Measurements from ENCODE around the gene SHROOM2. TPM values are rescaled to one million over a fixed set of nuclear protein-coding genes. Genes with fewer than 3 reads are reported as not detected.

Gene SHROOM2
- total RNA-seq, 1 experiment from 2014 or later: 14.2 TPM

- CTCF ChIA-PET: no interaction called here
- H3K27me3 ChIP-seq (replicated peaks; ENCODE audit: control insufficient read depth, insufficient read depth, low read length): no peaks in the 10 kb centered on the region
- H3K9me3 Mint-ChIP-seq (ENCODE audit: unreplicated experiment): no peaks in the 10 kb centered on the region
These were observed 194.7 kb downstream of the SHROOM2 start for GRCh38 chrX:9980927-9981326.

GRCh38 chrX:9983441-9983840 is 197.2 kb downstream of the SHROOM2 start:
- Histone ChIP-seq H3K9me3 (no peaks in the 10 kb centered on the region), H3K27me3 (replicated peaks; ENCODE audit: control insufficient read depth, insufficient read depth, low read length) (no peaks in the 10 kb centered on the region), H3K4me1 (no peaks in the 10 kb centered on the region), H3K4me3 (ENCODE audit: low read depth, low read length) (no peak overlapping the region), H3K36me3 (ENCODE audit: control insufficient read depth, insufficient read depth, low read length) (no peaks in the 10 kb centered on the region)
- no peak for DNase-seq
- no peaks in the 10 kb centered on the region for H3K36me3 Mint-ChIP-seq (ENCODE audit: insufficient read depth, unreplicated experiment)
- intact Hi-C loops (cut with micrococcal nuclease; ENCODE audit: unreplicated experiment): no loop called here
- H3K4me1 Mint-ChIP-seq (ENCODE audit: low read depth, unreplicated experiment): no peaks in the 10 kb centered on the region
- no peak overlapping the region for H3K4me3 Mint-ChIP-seq (ENCODE audit: unreplicated experiment)
- TF ChIP-seq CTCF (IDR thresholded peaks at IDR 0.05; ENCODE audit: insufficient read depth in 1 of 2, low read depth in 1 of 2, low read length in 1 of 2, severe bottlenecking in 1 of 2, unreplicated experiment in 1 of 2): no peak
- ChIA-PET POLR2A (no interaction called here), CTCF (no interaction called here)
- no peaks in the 10 kb centered on the region for H3K9me3 Mint-ChIP-seq (ENCODE audit: unreplicated experiment)
- BruUV-seq (replicated peaks): no TSS peak
- H3K27me3 Mint-ChIP-seq (ENCODE audit: insufficient read depth, unreplicated experiment): no peaks in the 10 kb centered on the region
- no peak overlapping the region for H3K27ac Mint-ChIP-seq (ENCODE audit: unreplicated experiment)

More at GRCh38 chrX:9980927-9981326, 194.7 kb downstream of the SHROOM2 start:
- POLR2A ChIA-PET: no interaction called here
- no peak for TF ChIP-seq CTCF (IDR thresholded peaks at IDR 0.05; ENCODE audit: insufficient read depth in 1 of 2, low read depth in 1 of 2, low read length in 1 of 2, severe bottlenecking in 1 of 2, unreplicated experiment in 1 of 2)
- no peaks in the 10 kb centered on the region for H3K36me3 ChIP-seq (ENCODE audit: control insufficient read depth, insufficient read depth, low read length)
- Mint-ChIP-seq H3K27me3 (ENCODE audit: insufficient read depth, unreplicated experiment) (no peaks in the 10 kb centered on the region), H3K27ac (ENCODE audit: unreplicated experiment) (no peak overlapping the region), H3K36me3 (ENCODE audit: insufficient read depth, unreplicated experiment) (no peaks in the 10 kb centered on the region), H3K4me3 (ENCODE audit: unreplicated experiment) (no peak overlapping the region), H3K4me1 (ENCODE audit: low read depth, unreplicated experiment) (no peaks in the 10 kb centered on the region)
- no peaks in the 10 kb centered on the region for H3K4me1 ChIP-seq
- DNase-seq: no peak
- no peak overlapping the region for H3K4me3 ChIP-seq (ENCODE audit: low read depth, low read length)
- H3K9me3 ChIP-seq: no peaks in the 10 kb centered on the region
- intact Hi-C loops (cut with micrococcal nuclease; ENCODE audit: unreplicated experiment): no loop called here
- no TSS peak for BruUV-seq (replicated peaks)

- no peaks in the 10 kb centered on the region for H3K36me3 Mint-ChIP-seq (ENCODE audit: insufficient read depth, unreplicated experiment)
- ChIA-PET POLR2A (no interaction called here), CTCF (no interaction called here)
- BruUV-seq (replicated peaks): no TSS peak
- no peak overlapping the region for H3K4me3 Mint-ChIP-seq (ENCODE audit: unreplicated experiment)
- H3K27ac Mint-ChIP-seq (ENCODE audit: unreplicated experiment): no peak overlapping the region
- no peaks in the 10 kb centered on the region for H3K4me1 Mint-ChIP-seq (ENCODE audit: low read depth, unreplicated experiment)
- DNase-seq: no peak
- no peaks in the 10 kb centered on the region for H3K36me3 ChIP-seq (ENCODE audit: control insufficient read depth, insufficient read depth, low read length)
- no peak for TF ChIP-seq CTCF (IDR thresholded peaks at IDR 0.05; ENCODE audit: insufficient read depth in 1 of 2, low read depth in 1 of 2, low read length in 1 of 2, severe bottlenecking in 1 of 2, unreplicated experiment in 1 of 2)
- no peaks in the 10 kb centered on the region for H3K27me3 Mint-ChIP-seq (ENCODE audit: insufficient read depth, unreplicated experiment)
- no peaks in the 10 kb centered on the region for H3K27me3 ChIP-seq (replicated peaks; ENCODE audit: control insufficient read depth, insufficient read depth, low read length)
- H3K9me3 Mint-ChIP-seq (ENCODE audit: unreplicated experiment): no peaks in the 10 kb centered on the region
- no peak overlapping the region for H3K4me3 ChIP-seq (ENCODE audit: low read depth, low read length)
- H3K4me1 ChIP-seq: no peaks in the 10 kb centered on the region
- intact Hi-C loops (cut with micrococcal nuclease; ENCODE audit: unreplicated experiment): no loop called here
- H3K9me3 ChIP-seq: no peaks in the 10 kb centered on the region
These were observed 197.6 kb downstream of the SHROOM2 start for GRCh38 chrX:9983846-9984245.
